Activated CD4-positive, alpha-beta T cell treated with anti-CD3 and anti-CD28 coated beads, Interleukin-2, amount 50 U/mL, for 1 hour (primary cell): ENCODE measurements around the gene POU2F1.

Source experiments
- DNase-seq: peaks from one replicate; pipeline ENCODE4 v3.0.0-alpha.2; 2020

The POU2F1 gene

GRCh38 chr1:167452483-167452882, 231.8 kb downstream of the POU2F1 start:
- no peak for DNase-seq

GRCh38 chr1:167453123-167453522, 232.4 kb downstream of the POU2F1 start:
- DNase-seq: no peak

- no peak for DNase-seq
Observed at GRCh38 chr1:167454304-167454893, 233.7 kb downstream of the POU2F1 start.

- DNase-seq: peak; percentile 79
Observed at GRCh38 chr1:167454894-167455785, 234.5 kb downstream of the POU2F1 start.

- DNase-seq: peak; percentile 39
Observed at GRCh38 chr1:167455786-167456446, 235.2 kb downstream of the POU2F1 start.

- DNase-seq: no peak
Observed at GRCh38 chr1:167456524-167456923, 235.8 kb downstream of the POU2F1 start.

GRCh38 chr1:167456926-167457325, 236.2 kb downstream of the POU2F1 start:
- DNase-seq: no peak

GRCh38 chr1:167457936-167458584, 237.4 kb downstream of the POU2F1 start:
- DNase-seq: no peak

- peak; percentile 62 for DNase-seq
Observed at GRCh38 chr1:167460836-167461235, 240.2 kb downstream of the POU2F1 start.

- DNase-seq: no peak
Observed at GRCh38 chr1:167462341-167462740, 241.7 kb downstream of the POU2F1 start.

GRCh38 chr1:167463080-167463479, 242.4 kb downstream of the POU2F1 start:
- no peak for DNase-seq

- DNase-seq: no peak
Observed at GRCh38 chr1:167463875-167464575, 243.3 kb downstream of the POU2F1 start.

- no peak for DNase-seq
Observed at GRCh38 chr1:167465018-167465417, 244.3 kb downstream of the POU2F1 start.

GRCh38 chr1:167465743-167466142, 245.1 kb downstream of the POU2F1 start:
- DNase-seq: no peak

GRCh38 chr1:167467126-167467710, 246.5 kb downstream of the POU2F1 start:
- no peak for DNase-seq

- no peak for DNase-seq
Observed at GRCh38 chr1:167467752-167468151, 247.1 kb downstream of the POU2F1 start.

GRCh38 chr1:167469280-167469965, 248.7 kb downstream of the POU2F1 start:
- no peak for DNase-seq

GRCh38 chr1:167471568-167471967, 250.9 kb downstream of the POU2F1 start:
- no peak for DNase-seq

- no peak for DNase-seq
Observed at GRCh38 chr1:167472752-167473521, 252.3 kb downstream of the POU2F1 start.

- no peak for DNase-seq
Observed at GRCh38 chr1:167473761-167474160, 253.1 kb downstream of the POU2F1 start.

GRCh38 chr1:167474191-167474641, 253.5 kb downstream of the POU2F1 start:
- peak; percentile 46 for DNase-seq
